HG03108 (cell line): Measurements from ENCODE around the gene APBA1.
"Not testable (repeated sequence)": the region's sequence is repeated elsewhere in the genome, so short reads cannot be mapped to it uniquely, and the experiment has no call there.

Experiments used
- ATAC-seq: cut with Tn5 transposase; IDR thresholded peaks from one replicate; pipeline ENCODE4 v1.9.1; 2021; ENCODE audit warnings: moderate library complexity; ENCODE audit not compliant: unreplicated experiment

APBA1 gene

DNA sequence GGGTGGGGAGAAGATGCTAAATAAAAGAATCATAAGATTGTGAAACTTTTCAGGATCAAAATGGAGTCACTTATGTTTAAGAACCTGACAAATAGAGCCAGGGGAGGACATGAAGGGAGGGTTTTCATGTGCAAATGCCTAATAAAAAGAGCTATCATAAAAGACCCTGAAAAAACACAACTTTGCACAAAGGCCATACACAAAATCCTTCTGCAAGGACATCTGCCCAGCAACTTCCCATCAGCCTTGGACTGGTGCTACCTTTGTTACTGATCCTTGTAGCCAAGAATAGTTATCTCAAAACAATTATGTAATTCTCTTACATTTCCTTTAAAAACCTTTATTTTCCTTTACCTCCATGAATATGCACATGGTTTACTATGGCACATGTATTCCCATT lies 63.0 kb downstream of the APBA1 start:
- ATAC-seq: no peak

DNA sequence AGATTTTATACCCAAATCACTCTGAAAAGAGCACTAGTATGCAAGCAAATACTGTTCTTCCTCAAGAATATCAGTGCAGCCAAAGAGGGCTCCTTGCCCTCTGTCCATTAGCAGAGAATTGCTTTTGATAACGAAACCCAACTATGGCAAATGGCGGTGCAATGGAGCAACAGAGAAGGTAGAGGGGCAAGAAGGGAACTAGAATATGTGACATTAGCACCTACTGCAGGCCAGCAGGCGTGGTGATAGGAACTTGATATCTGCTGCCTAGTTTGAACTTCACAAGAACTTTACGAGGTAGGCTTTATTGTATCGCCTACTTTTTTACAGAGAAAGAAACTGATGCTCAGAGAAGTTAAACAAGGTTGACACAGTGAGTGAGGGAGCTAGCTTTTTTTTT lies 66.1 kb downstream of the APBA1 start:
- no peak for ATAC-seq

- ATAC-seq: no peak
Observed at GRCh38 chr9:69605406-69605805, 66.8 kb downstream of the APBA1 start.

DNA sequence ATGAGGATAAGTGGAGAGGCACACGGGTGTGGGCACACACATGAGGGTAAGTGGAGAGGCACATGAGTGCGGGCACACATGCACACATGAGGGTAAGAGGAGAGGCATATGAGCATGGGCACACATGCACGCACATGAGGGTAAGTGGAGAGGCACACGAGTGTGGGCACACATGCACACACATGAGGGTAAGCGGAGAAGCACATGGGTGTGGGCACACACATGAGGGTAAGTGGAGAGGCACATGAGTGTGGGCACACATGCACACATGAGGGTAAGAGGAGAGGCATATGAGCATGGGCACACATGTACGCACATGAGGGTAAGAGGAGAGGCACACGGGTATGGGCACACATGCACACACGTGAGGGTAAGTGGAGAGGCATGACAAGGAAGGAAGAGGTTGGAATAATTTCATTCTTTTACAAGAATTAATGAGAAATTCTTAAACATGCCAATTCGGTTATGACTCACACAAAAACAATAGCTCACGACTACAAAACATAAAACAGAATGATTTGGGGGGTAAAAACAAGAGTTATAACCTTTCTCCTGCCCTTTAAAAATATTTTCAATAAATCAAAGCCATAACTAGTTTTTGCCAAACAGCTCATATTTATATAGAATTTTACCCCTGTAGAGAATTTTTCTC lies 67.5 kb downstream of the APBA1 start:
- ATAC-seq: no peak

DNA sequence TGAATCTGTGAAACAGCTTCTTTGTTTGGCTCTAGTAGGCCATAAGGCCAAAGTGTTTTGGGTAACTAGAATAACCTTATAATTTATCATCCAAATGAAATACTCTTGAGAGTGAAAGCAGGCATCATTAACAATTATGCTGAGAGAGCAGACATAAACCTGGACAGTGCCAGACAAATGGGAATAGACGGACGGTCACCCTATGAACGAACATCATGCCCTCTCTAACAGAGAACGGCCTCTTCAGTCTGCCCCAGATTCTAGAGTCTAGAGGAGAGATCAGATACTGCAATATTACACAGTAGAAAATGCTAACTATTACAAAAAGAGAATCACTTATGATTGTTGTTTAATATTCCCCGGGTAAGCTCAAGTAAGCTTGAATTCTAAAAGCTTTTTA lies 68.5 kb downstream of the APBA1 start:
- ATAC-seq: no peak

GRCh38 chr9:69602773-69603172 lies 69.4 kb downstream of the APBA1 start:
- ATAC-seq: no peak

DNA sequence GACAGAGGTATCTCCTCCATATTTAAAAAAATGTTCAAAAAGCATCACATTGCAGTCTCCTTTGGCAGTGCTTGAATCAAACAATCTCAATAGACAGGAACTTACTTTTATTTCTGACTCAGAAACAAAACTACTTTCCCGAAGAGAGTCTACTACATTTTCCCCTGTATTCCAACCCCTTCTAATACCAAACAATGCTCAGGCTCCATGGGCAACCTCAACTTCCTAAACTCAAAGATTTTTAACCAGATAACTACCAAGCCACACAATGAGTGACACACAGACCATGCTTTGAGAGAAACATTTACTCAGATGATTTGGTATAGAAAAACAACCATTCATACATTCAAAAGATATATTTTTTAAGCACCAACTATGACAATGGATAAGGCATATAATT lies 70.5 kb downstream of the APBA1 start:
- ATAC-seq: no peak

GRCh38 chr9:69600314-69601047 lies 71.7 kb downstream of the APBA1 start:
- ATAC-seq: no peak

DNA sequence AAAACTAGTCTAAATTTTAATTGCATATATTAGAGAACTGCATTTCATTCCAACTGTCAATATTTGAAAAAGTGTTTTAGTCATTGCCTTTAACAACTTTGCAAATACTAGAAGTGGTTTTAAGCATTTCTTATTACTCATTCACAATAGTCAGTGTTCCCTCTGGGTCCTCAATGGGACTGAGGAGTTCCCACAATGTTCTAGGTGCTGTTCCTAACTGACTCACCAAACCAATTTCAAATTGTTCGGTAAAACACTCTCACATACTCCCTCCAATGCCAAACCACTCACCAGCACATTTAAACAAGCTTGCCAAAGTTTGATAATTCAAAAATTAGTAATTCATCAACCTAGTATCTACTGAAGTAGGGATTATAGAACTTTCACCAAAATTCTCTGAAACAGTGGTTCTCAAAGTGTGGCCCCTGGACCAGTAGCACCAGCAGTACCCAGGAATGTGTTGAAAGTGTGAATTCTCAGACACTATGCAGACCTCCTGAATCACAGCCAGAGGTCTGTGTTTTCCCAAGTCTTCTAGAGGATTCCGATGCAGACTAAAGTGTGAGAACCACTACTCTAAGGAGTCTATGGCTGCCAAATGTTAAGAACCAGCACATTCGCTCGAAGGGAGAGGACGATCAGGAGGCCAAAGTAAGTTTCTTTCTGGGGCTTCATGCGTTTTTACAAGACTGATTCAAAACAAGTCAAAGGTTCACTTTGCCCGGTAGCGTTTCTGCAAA lies 72.8 kb downstream of the APBA1 start:
- no peak for ATAC-seq

- not testable (repeated sequence) for ATAC-seq
Observed at GRCh38 chr9:69596906-69597305, 75.3 kb downstream of the APBA1 start.

DNA sequence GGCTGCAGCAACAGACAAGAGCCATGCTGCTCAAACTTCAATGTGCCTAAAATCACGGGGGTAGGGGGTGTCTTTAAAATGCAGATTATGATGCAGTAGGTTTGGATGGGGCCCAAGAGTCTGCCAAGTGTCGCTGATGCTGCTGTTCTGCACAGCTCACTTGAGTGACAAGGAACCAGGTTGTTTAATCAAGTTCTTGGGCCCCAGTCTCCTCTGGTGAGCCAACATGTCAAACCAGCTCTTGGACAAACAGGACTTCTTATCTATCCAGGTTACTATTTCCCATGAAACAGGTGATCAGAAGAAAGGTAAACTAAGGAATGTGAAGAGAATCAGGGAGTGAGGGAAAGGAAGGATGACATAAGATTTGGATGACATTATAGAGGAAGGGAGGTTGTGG lies 78.0 kb downstream of the APBA1 start:
- no peak for ATAC-seq

DNA sequence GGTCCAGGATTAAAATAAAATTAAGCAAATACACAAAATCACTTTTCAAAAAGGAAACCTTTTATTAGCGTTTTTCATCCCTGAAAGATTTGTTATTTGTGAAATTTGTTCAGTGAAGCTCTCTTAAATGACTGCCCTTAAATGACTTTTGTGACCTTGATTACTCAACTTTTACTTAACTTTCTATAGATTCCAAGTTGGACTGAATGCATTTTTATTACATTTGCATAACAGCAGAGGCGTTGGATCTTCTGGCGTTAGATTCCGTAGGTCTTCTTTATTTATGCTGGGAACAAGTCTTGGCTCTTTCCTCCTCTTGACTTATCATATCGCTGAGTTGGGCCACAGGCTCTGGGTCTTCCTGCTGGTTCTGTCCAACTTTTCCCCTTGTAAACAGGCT lies 78.4 kb downstream of the APBA1 start:
- ATAC-seq: no peak

DNA sequence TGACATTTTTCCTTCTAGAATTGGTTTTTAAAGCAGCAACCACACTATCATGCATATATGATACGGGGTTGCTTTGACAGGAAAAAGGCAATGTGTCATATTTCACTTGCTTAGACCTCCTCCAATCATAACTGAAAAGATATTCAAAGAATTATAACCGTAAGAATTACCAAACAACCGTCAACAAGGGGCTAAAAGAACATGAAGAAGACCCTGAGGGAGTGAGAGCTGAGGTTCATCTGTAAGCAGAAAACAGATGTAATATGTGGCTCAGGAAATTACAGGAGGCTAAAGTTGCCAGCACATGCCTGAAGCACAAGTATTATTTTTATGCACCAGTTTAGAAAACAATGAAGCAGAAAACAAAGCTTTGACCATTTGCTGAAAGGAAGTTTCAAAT lies 78.9 kb downstream of the APBA1 start:
- ATAC-seq: no peak

- no peak for ATAC-seq
Observed at GRCh38 chr9:69590266-69590665, 81.9 kb downstream of the APBA1 start.

GRCh38 chr9:69589156-69589555 lies 83.0 kb downstream of the APBA1 start:
- no peak for ATAC-seq

DNA sequence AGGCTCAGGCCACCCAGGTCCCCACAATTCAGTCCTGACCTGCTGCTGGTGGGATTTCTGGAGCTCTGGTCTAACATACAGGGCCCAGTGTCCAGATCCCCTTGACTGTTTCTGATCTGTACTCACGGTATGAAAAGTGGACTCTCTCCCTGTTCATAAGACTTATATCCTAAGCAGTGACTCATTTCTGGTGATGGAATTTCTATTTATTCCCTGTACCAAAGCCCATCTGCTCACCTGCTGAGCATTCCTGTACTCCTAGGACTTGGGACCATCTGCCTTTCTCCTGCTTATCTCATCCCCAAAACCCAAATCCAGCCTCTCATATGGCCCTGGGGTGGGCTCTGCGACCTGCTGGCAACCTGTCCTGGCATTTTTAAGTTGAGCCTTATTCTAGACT lies 86.6 kb downstream of the APBA1 start:
- ATAC-seq: no peak

- no peak for ATAC-seq
Observed at GRCh38 chr9:69584759-69585158, 87.4 kb downstream of the APBA1 start.

- no peak for ATAC-seq
Observed at GRCh38 chr9:69583645-69584234, 88.4 kb downstream of the APBA1 start.

GRCh38 chr9:69582544-69583297 lies 89.5 kb downstream of the APBA1 start:
- no peak for ATAC-seq

GRCh38 chr9:69582018-69582417 lies 90.2 kb downstream of the APBA1 start:
- no peak for ATAC-seq
